ENCODE measurements around the gene BCORL1. TPM values are rescaled to one million over a fixed set of nuclear protein-coding genes. Genes with fewer than 3 reads are reported as not detected.
A peak's percentile ranks its signal among the peaks of the same experiment; 100 is the strongest.

Gene BCORL1
- total RNA-seq, 1 donor from 2014 or later, result 34.0 TPM

GRCh38 chrX:130082244-130083106 is 100.0 kb downstream of the BCORL1 start:
- Mint-ChIP-seq H3K9me3 (ENCODE audit: unreplicated experiment) (no peaks in the 10 kb centered on the region), H3K27me3 (ENCODE audit: unreplicated experiment) (peaks cover 2% of the 10 kb centered on the region), H3K27ac (ENCODE audit: unreplicated experiment) (no peak overlapping the region), H3K4me1 (ENCODE audit: unreplicated experiment) (peaks cover 21% of the 10 kb centered on the region), H3K4me3 (ENCODE audit: unreplicated experiment) (no peak overlapping the region), H3K36me3 (ENCODE audit: low read depth, unreplicated experiment) (peaks cover 8% of the 10 kb centered on the region)
- DNase-seq (ENCODE audit: low spot score), result no peak
- TF ChIP-seq CTCF (IDR thresholded peaks at IDR 0.05; ENCODE audit: unreplicated experiment), result no peak

GRCh38 chrX:130083107-130083490 is 100.7 kb downstream of the BCORL1 start:
- Mint-ChIP-seq H3K27me3 (ENCODE audit: unreplicated experiment) (peaks cover 2% of the 10 kb centered on the region), H3K4me3 (ENCODE audit: unreplicated experiment) (no peak overlapping the region), H3K9me3 (ENCODE audit: unreplicated experiment) (no peaks in the 10 kb centered on the region), H3K4me1 (ENCODE audit: unreplicated experiment) (peaks cover 25% of the 10 kb centered on the region), H3K27ac (ENCODE audit: unreplicated experiment) (no peak overlapping the region), H3K36me3 (ENCODE audit: low read depth, unreplicated experiment) (peaks cover 8% of the 10 kb centered on the region)
- no peak for TF ChIP-seq CTCF (IDR thresholded peaks at IDR 0.05; ENCODE audit: unreplicated experiment)
- no peak for DNase-seq (ENCODE audit: low spot score)

- peaks cover 6% of the 10 kb centered on the region for H3K36me3 Mint-ChIP-seq (ENCODE audit: low read depth, unreplicated experiment)
- peaks cover under 1% of the 10 kb centered on the region for H3K27me3 Mint-ChIP-seq (ENCODE audit: unreplicated experiment)
- DNase-seq (ENCODE audit: low spot score), result no peak
- H3K27ac Mint-ChIP-seq (ENCODE audit: unreplicated experiment), result no peak overlapping the region
- peaks cover 25% of the 10 kb centered on the region for H3K4me1 Mint-ChIP-seq (ENCODE audit: unreplicated experiment)
- H3K9me3 Mint-ChIP-seq (ENCODE audit: unreplicated experiment), result no peaks in the 10 kb centered on the region
- no peak for TF ChIP-seq CTCF (IDR thresholded peaks at IDR 0.05; ENCODE audit: unreplicated experiment)
- H3K4me3 Mint-ChIP-seq (ENCODE audit: unreplicated experiment), result no peak overlapping the region
Measured at GRCh38 chrX:130083656-130084382, 101.4 kb downstream of the BCORL1 start.

- Mint-ChIP-seq H3K4me3 (ENCODE audit: unreplicated experiment) (no peak overlapping the region), H3K27me3 (ENCODE audit: unreplicated experiment) (no peaks in the 10 kb centered on the region), H3K4me1 (ENCODE audit: unreplicated experiment) (peaks cover 27% of the 10 kb centered on the region), H3K9me3 (ENCODE audit: unreplicated experiment) (no peaks in the 10 kb centered on the region), H3K27ac (ENCODE audit: unreplicated experiment) (peak overlapping the region; percentile 97), H3K36me3 (ENCODE audit: low read depth, unreplicated experiment) (peaks cover under 1% of the 10 kb centered on the region)
- no peak for DNase-seq (ENCODE audit: low spot score)
- TF ChIP-seq CTCF (IDR thresholded peaks at IDR 0.05; ENCODE audit: unreplicated experiment), result no peak
Measured at GRCh38 chrX:130084631-130085237, 102.3 kb downstream of the BCORL1 start.

All from endothelial cell (in vitro differentiated cells).